Right atrium auricular region (tissue), 2 donors: ENCODE measurements around the gene AKAP13. TPM values are rescaled to one million over a fixed set of nuclear protein-coding genes. Genes with fewer than 3 reads are reported as not detected.
A peak's percentile ranks its signal among the peaks of the same experiment; 100 is the strongest.

ENCODE experiments used
- DNase-seq: peaks from one replicate; pipeline ENCODE4 v3.0.0-alpha.2; 2019; ENCODE audit warnings: low spot score
- H3K27ac ChIP-seq, 2 donors: fragments of 200-600 bp; sonication (generic); 1 replicate in 1 of 2; 2 replicates in 1 of 2; pipeline ENCODE4 v1.5.1; 2016 to 2019
- H3K27me3 ChIP-seq, 2 donors: fragments of 200-600 bp; sonication (generic); one replicate each; pipeline versions ENCODE4 v1.5.1 to v1.6.0; 2017 to 2019
- H3K36me3 ChIP-seq: fragments of 200-600 bp; sonication (generic); one replicate; pipeline ENCODE4 v1.5.1; 2016
- H3K4me1 ChIP-seq, 2 donors: fragments of 200-600 bp; sonication (generic); one replicate each; pipeline versions ENCODE4 v1.5.1 to v1.6.0; 2017 to 2019
- H3K4me3 ChIP-seq, 2 donors: fragments of 200-600 bp; sonication (generic); 1 replicate in 1 of 2; 2 replicates in 1 of 2; pipeline ENCODE4 v1.5.1; 2017 to 2019; ENCODE audit warnings: mild to moderate bottlenecking in 1 of 2, moderate library complexity in 1 of 2
- H3K9me3 ChIP-seq, 2 donors: fragments of 200-600 bp; sonication (generic); one replicate each; pipeline ENCODE4 v1.5.1; 2019
- total RNA-seq, 2 donors: library from RNA; depleted of rRNA; stranded (reverse); fragments of >200 nt; gene quantifications; one replicate each; pipeline ENCODE4 v1.1.0, GENCODE V29; 2016
- TF ChIP-seq, protein P1 (sequence below), 2 donors: fragments of 200-600 bp; sonication (generic); IDR thresholded peaks; one replicate each; pipeline ENCODE4 v1.5.1; 2019; ENCODE audit warnings: antibody characterized with exemption in 2 of 2

AKAP13 gene
- total RNA-seq, 2 donors from 2014 or later: 293 to 339 TPM

DNA sequence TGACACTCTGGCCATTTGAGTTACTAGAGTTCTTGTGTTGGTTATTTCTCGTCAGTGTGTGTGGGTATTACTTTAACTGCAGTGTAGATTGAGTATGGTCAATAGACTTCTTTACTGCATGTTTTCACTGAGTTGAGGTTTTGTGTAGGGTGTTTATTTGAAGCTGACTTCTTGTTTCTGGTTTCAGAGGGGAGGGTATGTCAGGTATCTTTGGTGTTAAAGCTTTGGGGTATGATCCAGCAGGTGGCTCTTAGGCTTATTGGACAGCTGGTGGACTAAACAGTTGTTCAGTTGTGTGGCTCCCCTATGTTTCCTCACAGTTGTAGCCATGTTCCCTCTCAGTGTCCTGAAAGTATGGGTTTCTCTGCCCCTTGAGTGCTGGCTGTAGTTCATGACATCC, 72.0 kb downstream of the AKAP13 start:
- Histone ChIP-seq H3K27me3 (no peaks in the 10 kb centered on the region), H3K9me3 (no peaks in the 10 kb centered on the region), H3K27ac (peak overlapping the region in 1 of 2 donors; percentile 2), H3K4me3 (no peak overlapping the region), H3K36me3 (no peaks in the 10 kb centered on the region), H3K4me1 (peaks cover 0 to 47% of the 10 kb centered on the region in 2 donors)
- DNase-seq: no peak
- TF ChIP-seq, protein P1, sequence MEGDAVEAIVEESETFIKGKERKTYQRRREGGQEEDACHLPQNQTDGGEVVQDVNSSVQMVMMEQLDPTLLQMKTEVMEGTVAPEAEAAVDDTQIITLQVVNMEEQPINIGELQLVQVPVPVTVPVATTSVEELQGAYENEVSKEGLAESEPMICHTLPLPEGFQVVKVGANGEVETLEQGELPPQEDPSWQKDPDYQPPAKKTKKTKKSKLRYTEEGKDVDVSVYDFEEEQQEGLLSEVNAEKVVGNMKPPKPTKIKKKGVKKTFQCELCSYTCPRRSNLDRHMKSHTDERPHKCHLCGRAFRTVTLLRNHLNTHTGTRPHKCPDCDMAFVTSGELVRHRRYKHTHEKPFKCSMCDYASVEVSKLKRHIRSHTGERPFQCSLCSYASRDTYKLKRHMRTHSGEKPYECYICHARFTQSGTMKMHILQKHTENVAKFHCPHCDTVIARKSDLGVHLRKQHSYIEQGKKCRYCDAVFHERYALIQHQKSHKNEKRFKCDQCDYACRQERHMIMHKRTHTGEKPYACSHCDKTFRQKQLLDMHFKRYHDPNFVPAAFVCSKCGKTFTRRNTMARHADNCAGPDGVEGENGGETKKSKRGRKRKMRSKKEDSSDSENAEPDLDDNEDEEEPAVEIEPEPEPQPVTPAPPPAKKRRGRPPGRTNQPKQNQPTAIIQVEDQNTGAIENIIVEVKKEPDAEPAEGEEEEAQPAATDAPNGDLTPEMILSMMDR (IDR thresholded peaks at IDR 0.05): no peak

DNA sequence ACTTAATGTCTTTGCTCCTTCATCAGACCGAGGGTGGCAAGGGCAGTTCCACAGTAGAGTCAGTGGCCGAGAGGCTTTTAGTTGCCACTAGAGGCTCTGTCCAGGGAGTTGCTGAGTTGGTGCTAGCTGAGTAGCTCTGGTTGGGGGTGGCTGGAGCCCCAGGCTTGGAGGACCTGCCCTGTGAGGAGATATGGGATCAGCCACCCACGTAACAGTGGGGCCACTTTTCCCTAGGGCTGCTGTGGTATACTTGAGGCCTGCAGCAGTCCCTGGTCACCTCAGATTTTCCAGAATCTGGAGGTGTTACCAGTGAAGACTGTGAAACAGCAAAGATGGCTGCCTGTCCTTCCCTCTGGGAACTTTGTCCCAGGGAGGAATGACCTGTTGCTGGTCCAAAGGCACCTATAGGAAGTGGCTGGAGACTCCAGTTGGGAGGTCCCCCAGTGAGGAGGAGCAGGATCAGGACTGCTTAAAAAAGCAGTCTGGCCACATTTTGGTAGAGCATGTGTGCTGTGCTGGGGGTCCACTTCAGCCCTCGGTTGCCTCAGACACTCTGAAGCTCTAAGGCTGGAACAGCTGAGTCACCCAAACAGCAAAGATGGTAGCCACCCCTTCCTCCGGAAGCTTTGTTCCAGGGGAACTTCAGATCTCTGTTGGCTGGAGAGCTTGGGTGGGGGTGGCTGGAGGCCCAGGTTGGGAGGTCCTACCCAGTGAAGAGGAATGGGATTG, 72.9 kb downstream of the AKAP13 start:
- Histone ChIP-seq H3K4me3 (no peak overlapping the region), H3K27ac (peak overlapping the region; percentile 8 to 56), H3K36me3 (no peaks in the 10 kb centered on the region), H3K9me3 (no peaks in the 10 kb centered on the region), H3K27me3 (no peaks in the 10 kb centered on the region), H3K4me1 (peaks cover 0 to 52% of the 10 kb centered on the region in 2 donors)
- TF ChIP-seq, protein P1 (IDR thresholded peaks at IDR 0.05): no peak
- no peak for DNase-seq

DNA sequence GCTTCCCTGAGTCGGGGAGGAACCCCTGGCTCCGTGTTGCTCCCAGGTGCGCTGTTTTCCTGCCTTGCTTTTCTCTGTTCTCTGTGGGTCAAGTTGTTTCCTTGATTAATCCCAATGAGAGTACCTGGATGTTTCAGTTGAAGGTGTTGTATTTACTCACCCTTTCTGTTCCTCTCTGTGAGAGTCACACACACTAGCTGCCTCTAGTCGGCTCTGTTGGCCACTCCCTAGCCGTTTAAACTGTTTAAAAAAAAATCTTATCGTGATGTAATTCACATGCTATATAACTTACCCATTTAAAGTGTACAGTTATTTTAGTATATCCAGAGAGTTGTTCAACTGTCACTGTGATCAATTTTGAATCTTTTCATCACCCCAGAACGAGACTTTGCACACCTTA, 74.0 kb downstream of the AKAP13 start:
- H3K27me3 ChIP-seq: no peaks in the 10 kb centered on the region
- peak overlapping the region in 1 of 2 donors; percentile 33 for H3K27ac ChIP-seq
- no peaks in the 10 kb centered on the region for H3K9me3 ChIP-seq
- peaks cover 0 to 52% of the 10 kb centered on the region in 2 donors for H3K4me1 ChIP-seq
- no peaks in the 10 kb centered on the region for H3K36me3 ChIP-seq
- no peak for DNase-seq
- H3K4me3 ChIP-seq: no peak overlapping the region
- TF ChIP-seq, protein P1 (IDR thresholded peaks at IDR 0.05): no peak

- no peaks in the 10 kb centered on the region for H3K27me3 ChIP-seq
- TF ChIP-seq, protein P1 (IDR thresholded peaks at IDR 0.05): no peak
- no peaks in the 10 kb centered on the region for H3K36me3 ChIP-seq
- H3K4me1 ChIP-seq: peaks cover 0 to 63% of the 10 kb centered on the region in 2 donors
- no peaks in the 10 kb centered on the region for H3K9me3 ChIP-seq
- no peak overlapping the region for H3K27ac ChIP-seq
- H3K4me3 ChIP-seq: no peak overlapping the region
- DNase-seq: no peak
These were observed 75.5 kb downstream of the AKAP13 start for GRCh38 chr15:85455891-85456290.

DNA sequence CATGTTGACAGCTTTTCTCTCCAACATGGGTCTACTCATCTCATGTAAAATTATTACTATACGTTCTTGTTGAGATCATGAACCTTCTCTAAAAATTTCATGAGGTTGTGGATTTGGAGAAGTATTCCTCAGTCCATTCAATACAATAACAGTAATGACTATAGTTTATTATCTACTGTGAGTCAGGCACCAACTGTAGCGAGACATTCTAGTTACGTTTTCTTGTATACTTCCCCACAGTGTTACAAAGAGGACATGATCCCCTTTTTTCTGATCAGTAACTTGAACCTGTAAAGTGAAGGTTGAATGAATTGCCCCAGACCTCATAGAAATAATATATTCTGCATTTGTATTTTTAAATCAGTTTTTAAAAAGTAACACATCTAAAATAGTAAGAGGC, 76.4 kb downstream of the AKAP13 start:
- Histone ChIP-seq H3K27ac (peak overlapping the region; percentile 0 to 36), H3K27me3 (no peaks in the 10 kb centered on the region), H3K4me1 (peaks cover 0 to 67% of the 10 kb centered on the region in 2 donors), H3K36me3 (no peaks in the 10 kb centered on the region), H3K4me3 (no peak overlapping the region), H3K9me3 (no peaks in the 10 kb centered on the region)
- DNase-seq: no peak
- TF ChIP-seq, protein P1 (IDR thresholded peaks at IDR 0.05): no peak
